Osteocyte (in vitro differentiated cells): ENCODE results near the gene ERVMER34-1. TPM values are rescaled to one million over a fixed set of nuclear protein-coding genes. Genes with fewer than 3 reads are reported as not detected.

ENCODE experiments used
- DNase-seq: peaks from one replicate; pipeline ENCODE4 v3.0.0; 2021; ENCODE audit warnings: mixed read lengths; ENCODE audit not compliant: unreplicated experiment; ENCODE audit errors: extremely low spot score
- H3K27ac Mint-ChIP-seq: one replicate; pipeline ENCODE4 v1.8.0; 2021; ENCODE audit warnings: mild to moderate bottlenecking, mixed read lengths; ENCODE audit not compliant: unreplicated experiment
- H3K27me3 Mint-ChIP-seq: one replicate; pipeline ENCODE4 v1.8.0; 2021; ENCODE audit warnings: mixed read lengths; ENCODE audit not compliant: unreplicated experiment
- H3K36me3 Mint-ChIP-seq: one replicate; pipeline ENCODE4 v1.8.0; 2021; ENCODE audit warnings: mixed read lengths; ENCODE audit not compliant: unreplicated experiment
- H3K4me1 Mint-ChIP-seq: one replicate; pipeline ENCODE4 v1.8.0; 2021; ENCODE audit warnings: mixed read lengths; ENCODE audit not compliant: unreplicated experiment
- H3K4me3 Mint-ChIP-seq: one replicate; pipeline ENCODE4 v1.8.0; 2021; ENCODE audit warnings: mild to moderate bottlenecking, moderate library complexity, mixed read lengths; ENCODE audit not compliant: unreplicated experiment
- H3K9me3 Mint-ChIP-seq: one replicate; pipeline ENCODE4 v1.8.0; 2021; ENCODE audit warnings: mixed read lengths; ENCODE audit not compliant: unreplicated experiment
- total RNA-seq: library from RNA; stranded (reverse); gene quantifications from 2 replicates; pipeline ENCODE4 v1.2.1, GENCODE V29; 2021
- TF ChIP-seq, protein P1 (sequence below): fragments of 200-600 bp; sonication (generic); IDR thresholded peaks from 2 replicates; pipeline ENCODE4 v1.5.0; 2021; ENCODE audit warnings: antibody characterized with exemption, mild to moderate bottlenecking, moderate library complexity

Gene ERVMER34-1
- total RNA-seq, 1 donor from 2014 or later, result 0.24 TPM

GRCh38 chr4:52788806-52789205, 37.6 kb upstream of the ERVMER34-1 start:
- Mint-ChIP-seq H3K27me3 (no peaks in the 10 kb centered on the region), H3K9me3 (no peaks in the 10 kb centered on the region), H3K36me3 (no peaks in the 10 kb centered on the region), H3K4me1 (no peaks in the 10 kb centered on the region), H3K4me3 (no peak overlapping the region), H3K27ac (no peak overlapping the region)
- DNase-seq, result no peak
- TF ChIP-seq, protein P1, sequence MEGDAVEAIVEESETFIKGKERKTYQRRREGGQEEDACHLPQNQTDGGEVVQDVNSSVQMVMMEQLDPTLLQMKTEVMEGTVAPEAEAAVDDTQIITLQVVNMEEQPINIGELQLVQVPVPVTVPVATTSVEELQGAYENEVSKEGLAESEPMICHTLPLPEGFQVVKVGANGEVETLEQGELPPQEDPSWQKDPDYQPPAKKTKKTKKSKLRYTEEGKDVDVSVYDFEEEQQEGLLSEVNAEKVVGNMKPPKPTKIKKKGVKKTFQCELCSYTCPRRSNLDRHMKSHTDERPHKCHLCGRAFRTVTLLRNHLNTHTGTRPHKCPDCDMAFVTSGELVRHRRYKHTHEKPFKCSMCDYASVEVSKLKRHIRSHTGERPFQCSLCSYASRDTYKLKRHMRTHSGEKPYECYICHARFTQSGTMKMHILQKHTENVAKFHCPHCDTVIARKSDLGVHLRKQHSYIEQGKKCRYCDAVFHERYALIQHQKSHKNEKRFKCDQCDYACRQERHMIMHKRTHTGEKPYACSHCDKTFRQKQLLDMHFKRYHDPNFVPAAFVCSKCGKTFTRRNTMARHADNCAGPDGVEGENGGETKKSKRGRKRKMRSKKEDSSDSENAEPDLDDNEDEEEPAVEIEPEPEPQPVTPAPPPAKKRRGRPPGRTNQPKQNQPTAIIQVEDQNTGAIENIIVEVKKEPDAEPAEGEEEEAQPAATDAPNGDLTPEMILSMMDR, result no peak

DNA sequence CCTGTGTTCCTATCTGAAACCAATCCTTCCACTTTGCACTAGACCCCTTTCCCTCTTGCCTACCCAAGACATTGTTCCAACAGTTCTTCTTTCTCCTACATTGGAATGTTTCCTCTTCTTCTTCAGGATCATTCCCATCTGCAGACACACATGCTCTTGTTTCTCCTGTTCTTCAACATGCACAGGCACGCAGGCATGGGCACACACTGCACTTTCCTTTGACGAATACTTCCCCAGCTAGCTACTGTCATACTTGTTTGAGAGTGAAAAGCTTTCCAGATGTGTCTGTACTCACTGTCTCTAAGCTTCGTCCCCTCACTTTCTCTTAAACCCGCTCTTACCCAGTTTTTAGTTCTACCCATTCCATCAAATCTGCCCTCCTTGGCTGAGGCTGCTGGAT, 31.8 kb upstream of the ERVMER34-1 start:
- TF ChIP-seq, protein P1, result no peak
- H3K4me3 Mint-ChIP-seq, result no peak overlapping the region
- no peaks in the 10 kb centered on the region for H3K27me3 Mint-ChIP-seq
- H3K9me3 Mint-ChIP-seq, result no peaks in the 10 kb centered on the region
- no peaks in the 10 kb centered on the region for H3K36me3 Mint-ChIP-seq
- DNase-seq, result no peak
- H3K4me1 Mint-ChIP-seq, result no peaks in the 10 kb centered on the region
- H3K27ac Mint-ChIP-seq, result no peak overlapping the region

- Mint-ChIP-seq H3K27ac (no peak overlapping the region), H3K4me1 (no peaks in the 10 kb centered on the region), H3K27me3 (peaks cover 12% of the 10 kb centered on the region), H3K9me3 (no peaks in the 10 kb centered on the region), H3K4me3 (no peak overlapping the region), H3K36me3 (no peaks in the 10 kb centered on the region)
- no peak for DNase-seq
- TF ChIP-seq, protein P1, result no peak
Measured at GRCh38 chr4:52780617-52781354, 29.6 kb upstream of the ERVMER34-1 start.

DNA sequence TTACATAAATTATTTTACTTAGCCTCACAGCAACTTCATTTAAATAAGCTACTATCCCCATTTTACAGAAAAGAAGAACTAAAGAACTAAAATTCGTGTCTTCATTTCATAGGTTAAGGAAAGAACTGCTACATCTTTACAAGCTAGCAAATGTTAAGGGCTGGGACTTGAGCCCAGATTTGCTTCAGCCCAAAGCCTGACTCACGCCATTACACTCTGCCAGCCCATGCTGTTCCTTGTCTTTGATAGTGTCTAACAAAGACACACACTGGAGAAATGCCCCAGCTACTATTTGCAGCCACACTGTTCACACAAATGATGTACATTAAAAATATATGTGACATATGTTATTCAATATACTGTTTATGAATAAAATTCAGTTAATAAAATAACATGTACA, 29.0 kb upstream of the ERVMER34-1 start:
- H3K27ac Mint-ChIP-seq, result no peak overlapping the region
- H3K4me3 Mint-ChIP-seq, result no peak overlapping the region
- H3K36me3 Mint-ChIP-seq, result no peaks in the 10 kb centered on the region
- DNase-seq, result no peak
- no peaks in the 10 kb centered on the region for H3K4me1 Mint-ChIP-seq
- TF ChIP-seq, protein P1, result no peak
- H3K9me3 Mint-ChIP-seq, result no peaks in the 10 kb centered on the region
- H3K27me3 Mint-ChIP-seq, result peaks cover 12% of the 10 kb centered on the region

DNA sequence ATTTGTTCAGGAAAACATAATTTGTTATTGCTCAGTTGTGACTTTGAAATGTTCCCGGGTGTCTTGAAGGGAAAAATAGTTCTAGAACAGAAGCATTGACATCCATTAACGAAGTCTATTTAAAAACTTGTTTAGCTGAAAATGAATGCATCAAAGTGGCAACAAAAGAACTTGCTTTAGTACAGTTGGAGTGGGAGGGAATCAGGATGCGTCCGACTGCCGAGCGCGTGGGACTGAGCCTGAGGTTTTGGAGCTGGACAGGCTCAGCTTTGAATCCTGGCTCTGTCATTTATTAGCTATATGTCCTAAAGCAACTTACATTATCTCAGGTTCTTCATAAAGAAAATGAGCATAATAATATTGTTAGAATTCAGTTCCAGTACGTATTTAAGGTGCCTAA, 9.0 kb upstream of the ERVMER34-1 start:
- H3K4me3 Mint-ChIP-seq, result no peak overlapping the region
- H3K4me1 Mint-ChIP-seq, result peaks cover 5% of the 10 kb centered on the region
- DNase-seq, result no peak
- no peak overlapping the region for H3K27ac Mint-ChIP-seq
- H3K36me3 Mint-ChIP-seq, result no peaks in the 10 kb centered on the region
- no peaks in the 10 kb centered on the region for H3K9me3 Mint-ChIP-seq
- peaks cover 21% of the 10 kb centered on the region for H3K27me3 Mint-ChIP-seq
- TF ChIP-seq, protein P1, result no peak
